GM12891 (cell line): Measurements from ENCODE around the gene TTC8.

Experiments used
- PAX5 ChIP-seq: IDR thresholded peaks from 2 replicates; pipeline ENCODE4 v1.6.1; 2011; ENCODE audit warnings: low read length, moderate library complexity, mild to moderate bottlenecking; ENCODE audit not compliant: insufficient read depth, severe bottlenecking
- POLR2A ChIP-seq: IDR thresholded peaks from 2 replicates; pipeline ENCODE4 v1.6.1; 2011; ENCODE audit warnings: low read depth, low read length, control low read depth
- POLR2AphosphoS5 ChIP-seq: IDR thresholded peaks from 2 replicates; pipeline ENCODE4 v1.6.1; 2011; ENCODE audit warnings: low read depth, low read length, control low read depth
- POU2F2 ChIP-seq: IDR thresholded peaks from 2 replicates; pipeline ENCODE4 v1.6.1; 2011; ENCODE audit warnings: low read depth, mild to moderate bottlenecking, control low read depth, low read length, moderate library complexity
- SPI1 ChIP-seq: IDR thresholded peaks from 2 replicates; pipeline ENCODE4 v1.6.1; 2011; ENCODE audit warnings: low read depth, low read length, control low read depth
- TAF1 ChIP-seq: IDR thresholded peaks from 2 replicates; pipeline ENCODE4 v1.6.1; 2011; ENCODE audit warnings: low read depth, low read length, control low read depth

DNA sequence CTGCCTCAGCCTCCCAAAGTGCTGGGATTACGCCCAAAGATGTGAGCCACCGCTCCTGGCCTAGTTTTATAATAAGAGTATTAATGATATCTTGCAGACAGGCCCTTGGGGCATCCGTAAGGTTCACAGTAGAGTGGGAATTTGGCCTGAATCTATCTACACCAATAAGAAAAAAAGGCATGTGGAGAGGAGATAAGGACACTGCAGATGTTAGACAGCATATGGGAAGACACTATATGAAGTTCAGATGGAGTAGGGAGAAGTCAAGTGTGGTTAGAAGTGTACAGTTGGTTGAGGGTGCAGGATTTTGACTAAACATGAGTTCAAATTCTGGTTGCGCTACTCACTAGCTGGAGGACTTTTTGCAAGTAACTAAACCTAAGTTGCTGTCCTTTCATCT, 8.5 kb upstream of the TTC8 start:
- TF ChIP-seq POLR2A (no peak), TAF1 (no peak), POLR2AphosphoS5 (no peak), SPI1 (no peak), POU2F2 (no peak), PAX5 (no peak)
